ENCODE results near the gene CTDP1.

CTDP1 gene

DNA sequence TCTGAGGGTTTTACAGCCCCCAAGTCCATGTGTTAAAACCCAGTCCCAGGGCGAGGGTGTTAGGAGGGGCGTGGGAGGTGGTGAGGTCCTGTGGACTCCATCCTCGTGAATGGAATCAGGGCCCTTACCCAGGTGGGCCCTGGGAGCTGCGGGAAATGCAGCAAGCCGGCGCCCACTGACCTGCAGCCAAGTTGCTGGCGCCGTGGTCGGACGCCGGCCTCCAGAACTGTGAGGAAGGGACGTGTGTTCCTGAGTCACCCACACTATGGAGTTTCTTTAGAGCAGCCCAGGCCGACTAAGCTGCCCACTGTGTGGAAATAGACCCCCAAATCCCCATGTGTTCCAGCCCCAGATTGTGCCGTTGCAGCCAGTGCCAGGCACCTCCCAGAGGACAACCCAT, 26.4 kb downstream of the CTDP1 start:
- TF ChIP-seq, protein P1, sequence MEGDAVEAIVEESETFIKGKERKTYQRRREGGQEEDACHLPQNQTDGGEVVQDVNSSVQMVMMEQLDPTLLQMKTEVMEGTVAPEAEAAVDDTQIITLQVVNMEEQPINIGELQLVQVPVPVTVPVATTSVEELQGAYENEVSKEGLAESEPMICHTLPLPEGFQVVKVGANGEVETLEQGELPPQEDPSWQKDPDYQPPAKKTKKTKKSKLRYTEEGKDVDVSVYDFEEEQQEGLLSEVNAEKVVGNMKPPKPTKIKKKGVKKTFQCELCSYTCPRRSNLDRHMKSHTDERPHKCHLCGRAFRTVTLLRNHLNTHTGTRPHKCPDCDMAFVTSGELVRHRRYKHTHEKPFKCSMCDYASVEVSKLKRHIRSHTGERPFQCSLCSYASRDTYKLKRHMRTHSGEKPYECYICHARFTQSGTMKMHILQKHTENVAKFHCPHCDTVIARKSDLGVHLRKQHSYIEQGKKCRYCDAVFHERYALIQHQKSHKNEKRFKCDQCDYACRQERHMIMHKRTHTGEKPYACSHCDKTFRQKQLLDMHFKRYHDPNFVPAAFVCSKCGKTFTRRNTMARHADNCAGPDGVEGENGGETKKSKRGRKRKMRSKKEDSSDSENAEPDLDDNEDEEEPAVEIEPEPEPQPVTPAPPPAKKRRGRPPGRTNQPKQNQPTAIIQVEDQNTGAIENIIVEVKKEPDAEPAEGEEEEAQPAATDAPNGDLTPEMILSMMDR (IDR thresholded peaks at IDR 0.05; ENCODE audit: low read depth, low read length, missing control alignments) = no peak
- H3K4me3 ChIP-seq (ENCODE audit: low read depth, low read length) = no peak overlapping the region
- DNase-seq (ENCODE audit: low read depth) = no peak
- in situ Hi-C loops (cut with HindIII; ENCODE audit: low sequenced_read_pairs) = no loop called here

DNA sequence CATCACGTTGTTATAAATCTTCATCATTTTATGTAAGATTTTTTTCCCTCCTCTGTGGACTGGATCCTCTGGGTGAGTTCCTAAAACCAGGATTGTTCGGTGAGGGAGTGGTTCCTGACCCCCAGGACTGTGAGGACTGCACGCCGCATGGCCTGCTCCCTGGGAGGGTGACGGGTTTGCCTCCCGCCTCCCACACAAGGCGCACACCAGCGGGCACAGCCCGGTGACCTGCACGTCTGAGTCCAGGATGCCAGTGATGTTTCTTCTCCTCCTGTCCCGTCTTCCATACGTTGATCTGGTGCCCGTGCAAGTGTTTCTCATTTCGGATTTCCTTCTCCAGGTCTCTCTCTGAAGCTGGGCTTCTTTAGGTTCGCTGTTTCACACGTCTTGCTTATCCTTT, 27.1 kb downstream of the CTDP1 start:
- TF ChIP-seq, protein P1 (IDR thresholded peaks at IDR 0.05; ENCODE audit: low read depth, low read length, missing control alignments) = no peak
- no peak for DNase-seq (ENCODE audit: low read depth)
- in situ Hi-C loops (cut with HindIII; ENCODE audit: low sequenced_read_pairs) = no loop called here
- no peak overlapping the region for H3K4me3 ChIP-seq (ENCODE audit: low read depth, low read length)

DNA sequence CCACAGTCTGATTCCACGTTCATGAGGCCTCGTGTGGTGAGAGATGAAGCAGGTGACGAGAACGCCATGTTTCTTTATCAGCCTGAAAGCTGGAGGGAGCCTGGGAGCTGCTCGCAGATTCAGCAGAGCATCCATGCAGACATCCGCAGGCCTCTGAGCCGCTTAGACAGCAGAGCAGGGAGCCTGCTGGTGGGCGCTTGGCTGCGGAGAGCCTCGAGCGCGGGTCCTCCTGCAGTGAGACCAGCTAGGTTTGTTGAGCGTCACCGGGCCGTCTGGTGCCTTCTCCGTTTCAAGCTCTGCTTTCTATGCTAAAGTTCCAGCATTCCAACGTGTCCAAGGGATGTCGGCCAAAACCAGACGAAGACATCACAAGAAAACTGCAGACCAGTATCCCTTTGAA, 27.6 kb downstream of the CTDP1 start:
- TF ChIP-seq, protein P1 (IDR thresholded peaks at IDR 0.05; ENCODE audit: low read depth, low read length, missing control alignments) = no peak
- H3K4me3 ChIP-seq (ENCODE audit: low read depth, low read length) = no peak overlapping the region
- in situ Hi-C loops (cut with HindIII; ENCODE audit: low sequenced_read_pairs) = no loop called here
- DNase-seq (ENCODE audit: low read depth) = no peak

DNA sequence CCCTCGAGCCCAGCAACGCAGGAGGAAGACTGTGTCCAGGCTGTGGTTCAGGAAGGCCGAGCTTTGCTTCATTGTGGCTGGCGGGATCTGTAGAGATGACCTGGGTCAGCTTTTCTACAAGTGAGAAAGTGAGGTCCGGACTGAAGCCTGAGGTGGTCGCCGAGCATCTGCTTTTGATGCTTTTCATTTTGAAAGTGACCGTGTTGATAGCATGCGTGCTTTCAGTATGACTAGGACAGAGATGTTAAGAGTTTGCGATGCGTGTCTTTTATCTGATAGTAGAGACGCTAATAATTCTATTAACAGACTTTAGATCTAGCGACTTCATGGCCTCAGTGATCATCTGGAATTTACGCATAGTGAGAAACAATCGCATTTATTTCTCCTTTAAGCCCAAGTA, 28.1 kb downstream of the CTDP1 start:
- H3K4me3 ChIP-seq (ENCODE audit: low read depth, low read length) = no peak overlapping the region
- in situ Hi-C loops (cut with HindIII; ENCODE audit: low sequenced_read_pairs) = no loop called here
- TF ChIP-seq, protein P1 (IDR thresholded peaks at IDR 0.05; ENCODE audit: low read depth, low read length, missing control alignments) = no peak
- DNase-seq (ENCODE audit: low read depth) = no peak

DNA sequence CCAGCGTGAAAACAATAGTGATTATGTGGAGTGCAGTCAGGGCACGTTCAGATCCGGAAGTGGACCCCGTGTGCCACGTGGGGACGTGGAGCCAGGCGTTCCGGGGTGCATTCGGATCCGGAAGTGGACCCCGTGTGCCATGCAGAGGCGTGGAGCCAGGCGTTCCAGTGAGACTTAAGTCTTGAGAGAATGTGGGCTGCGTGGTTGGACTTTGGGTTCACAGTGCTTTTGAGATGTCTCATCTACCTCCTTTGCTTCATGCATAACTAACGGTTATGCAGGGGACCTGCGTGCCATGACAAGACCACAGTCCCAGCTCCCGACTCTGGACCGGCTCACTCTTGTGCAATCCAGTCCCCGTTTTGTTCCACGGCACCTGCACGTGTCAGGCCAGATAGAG, 28.8 kb downstream of the CTDP1 start:
- no peak overlapping the region for H3K4me3 ChIP-seq (ENCODE audit: low read depth, low read length)
- DNase-seq (ENCODE audit: low read depth) = no peak
- TF ChIP-seq, protein P1 (IDR thresholded peaks at IDR 0.05; ENCODE audit: low read depth, low read length, missing control alignments) = no peak
- in situ Hi-C loops (cut with HindIII; ENCODE audit: low sequenced_read_pairs) = no loop called here

DNA sequence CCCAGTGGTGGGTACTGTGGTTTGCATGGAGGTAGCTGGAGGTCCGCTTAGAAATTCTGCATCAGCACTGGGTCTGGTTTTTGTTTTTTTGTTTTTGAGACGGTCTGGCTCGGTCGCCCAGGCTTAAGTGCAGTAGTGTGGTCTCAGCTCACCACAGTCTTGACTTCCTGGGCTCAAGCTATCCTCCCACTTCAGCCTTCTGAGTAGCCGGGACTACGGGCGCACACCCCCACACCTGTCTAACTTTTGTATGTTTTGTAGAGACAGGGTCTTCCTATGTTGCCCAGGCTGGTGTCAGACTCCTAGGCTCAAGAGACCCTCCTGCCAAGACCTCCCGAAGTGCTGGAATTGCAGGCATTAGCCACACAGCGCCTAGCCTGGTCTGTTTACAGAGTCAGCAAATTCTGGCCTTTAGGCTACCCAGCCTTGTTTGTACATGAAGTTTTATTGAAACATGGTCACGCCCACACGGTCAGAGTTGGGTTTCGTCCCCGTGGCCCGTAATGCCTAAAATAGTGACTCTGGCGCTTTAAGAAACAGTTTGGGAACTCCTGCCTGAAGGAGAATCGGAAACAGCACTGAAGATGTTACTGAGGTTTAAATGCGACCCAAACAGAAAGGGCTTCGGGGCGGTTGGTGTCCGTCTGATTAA, 32.7 kb downstream of the CTDP1 start:
- no peak for DNase-seq (ENCODE audit: low read depth)
- in situ Hi-C loops (cut with HindIII; ENCODE audit: low sequenced_read_pairs) = loop anchor here (10.0 kb wide), 1 partner anchor 328 kb away; no protein-coding TSS in a partner anchor
- TF ChIP-seq, protein P1 (IDR thresholded peaks at IDR 0.05; ENCODE audit: low read depth, low read length, missing control alignments) = no peak
- H3K4me3 ChIP-seq (ENCODE audit: low read depth, low read length) = no peak overlapping the region

Measured in astrocyte of the cerebellum (primary cell).